OCI-LY7 (cell line): Measurements from ENCODE around the gene RRM2. TPM values are rescaled to one million over a fixed set of nuclear protein-coding genes. Genes with fewer than 3 reads are reported as not detected.

ENCODE experiments used
- BruUV-seq: library from RNA; stranded (reverse); fragments of 400-500 nt; replicated peaks from 2 replicates; lab custom pipeline; 2021; lab: Mats Ljungman, UMichigan
- CTCF ChIA-PET: fragments of 300-600 bp; sonication (Branson Sonifier 250); formaldehyde crosslinking; loops from one replicate; lab custom pipeline; 2022; ENCODE audit warnings: antibody characterized with exemption; ENCODE audit not compliant: unreplicated experiment; lab: Charles Lee
- POLR2A ChIA-PET: fragments of 300-600 bp; sonication (Branson Sonifier 250); formaldehyde crosslinking; loops from one replicate; lab custom pipeline; 2022; ENCODE audit warnings: antibody characterized with exemption; lab: Charles Lee
- DNase-seq: peaks from one replicate; pipeline ENCODE4 v3.0.0-alpha.2; 2015; ENCODE audit warnings: low spot score
- H2AFZ ChIP-seq: fragments of 200-600 bp; sonication (generic), shearing (Covaris generic); 2 replicates; pipeline ENCODE4 v1.6.1; 2014; ENCODE audit warnings: mild to moderate bottlenecking, antibody characterized with exemption, low read length, moderate library complexity
- H3K27ac ChIP-seq: fragments of 200-600 bp; sonication (generic); 2 replicates; pipeline ENCODE4 v1.5.1; 2014; ENCODE audit warnings: mixed run types, low read depth, mild to moderate bottlenecking, moderate library complexity, low read length, inconsistent platforms; ENCODE audit not compliant: poor library complexity, severe bottlenecking
- H3K36me3 ChIP-seq: fragments of 200-600 bp; sonication (generic); 2 replicates; pipeline ENCODE4 v1.6.1; 2014; ENCODE audit warnings: mild to moderate bottlenecking, antibody characterized with exemption, low read length, moderate library complexity, mixed read lengths; ENCODE audit not compliant: insufficient read depth
- H3K4me1 ChIP-seq: fragments of 200-600 bp; sonication (generic); 2 replicates; pipeline ENCODE4 v1.5.1; 2014; ENCODE audit warnings: mild to moderate bottlenecking, low read length; ENCODE audit not compliant: insufficient read depth, poor library complexity, severe bottlenecking
- H3K4me2 ChIP-seq: fragments of 200-600 bp; sonication (generic); 2 replicates; pipeline ENCODE4 v1.6.1; 2014; ENCODE audit warnings: mild to moderate bottlenecking, low read length
- H3K4me3 ChIP-seq: fragments of 200-600 bp; sonication (generic); 2 replicates; pipeline ENCODE4 v1.5.1; 2014; ENCODE audit warnings: mild to moderate bottlenecking, low read depth, low read length; ENCODE audit not compliant: poor library complexity, severe bottlenecking
- H3K79me2 ChIP-seq: fragments of 200-600 bp; sonication (generic); 2 replicates; pipeline ENCODE4 v1.6.1; 2016; ENCODE audit warnings: low read depth, mild to moderate bottlenecking, low read length, moderate library complexity, mixed read lengths; ENCODE audit not compliant: insufficient read depth
- H3K9me2 ChIP-seq: fragments of 200-600 bp; sonication (generic); 2 replicates; pipeline ENCODE4 v1.6.1; 2016; ENCODE audit warnings: mild to moderate bottlenecking, low read length, mixed read lengths; ENCODE audit not compliant: insufficient read depth
- H3K9me3 ChIP-seq: fragments of 200-600 bp; sonication (generic); 2 replicates; pipeline ENCODE4 v1.6.1; 2014; ENCODE audit warnings: mild to moderate bottlenecking, mixed run types, low read length, mixed read lengths
- H4K20me1 ChIP-seq: fragments of 200-600 bp; sonication (generic); 2 replicates; pipeline ENCODE4 v1.6.1; 2014; ENCODE audit warnings: mild to moderate bottlenecking, antibody characterized with exemption, low read length, moderate library complexity, mixed read lengths; ENCODE audit not compliant: insufficient read depth
- EZH2phosphoT487 ChIP-seq: fragments of 200-600 bp; sonication (generic); IDR thresholded peaks from 2 replicates; pipeline ENCODE4 v1.6.1; 2018; ENCODE audit warnings: low read depth, borderline replicate concordance, mild to moderate bottlenecking, mixed run types, antibody characterized with exemption, low read length, moderate library complexity, mixed read lengths
- intact Hi-C: fragments of 100-400 bp; cut with micrococcal nuclease; formaldehyde crosslinking; loops from one replicate; pipeline ENCODE4 v1.10.0; 2022; ENCODE audit not compliant: unreplicated experiment
- total RNA-seq, 2 experiments: library from RNA; depleted of rRNA in 1 of 2; stranded (reverse); fragments of >200 nt in 1 of 2; shearing (Covaris generic) in 1 of 2; gene quantifications; 2 replicates each; pipeline ENCODE4 v1.2.3, GENCODE V29; 2014 to 2022
- TF ChIP-seq, protein P1 (sequence below): fragments of 200-600 bp; sonication (generic); conservative IDR thresholded peaks from 2 replicates; pipeline ENCODE4 v1.5.1; 2014; ENCODE audit warnings: mild to moderate bottlenecking, antibody characterized with exemption, low read length, moderate library complexity, mixed read lengths

The RRM2 gene
- total RNA-seq, 2 experiments from 2014 or later, result 222 to 324 TPM

- H3K4me1 ChIP-seq, result peaks cover 49% of the 10 kb centered on the region
- H3K4me3 ChIP-seq, result no peak overlapping the region
- TF ChIP-seq EZH2phosphoT487, result no peak
- H3K27ac ChIP-seq, result no peak overlapping the region
- peaks cover 34% of the 10 kb centered on the region for H4K20me1 ChIP-seq
- H3K79me2 ChIP-seq, result peaks cover 48% of the 10 kb centered on the region
- no peaks in the 10 kb centered on the region for H3K9me2 ChIP-seq
- peak overlapping the region; percentile 43; the same call in 1 of the 2 replicates for H3K4me2 ChIP-seq
- CTCF ChIA-PET, result no interaction called here
- no peak overlapping the region for H2AFZ ChIP-seq
- intact Hi-C loops, result no loop called here
- POLR2A ChIA-PET, result no interaction called here
- BruUV-seq, result no TSS peak
- DNase-seq, result no peak
- H3K36me3 ChIP-seq, result peaks cover 98% of the 10 kb centered on the region
- no peaks in the 10 kb centered on the region for H3K9me3 ChIP-seq
These were observed 9.6 kb downstream of the RRM2 start for GRCh38 chr2:10132043-10132575.

DNA sequence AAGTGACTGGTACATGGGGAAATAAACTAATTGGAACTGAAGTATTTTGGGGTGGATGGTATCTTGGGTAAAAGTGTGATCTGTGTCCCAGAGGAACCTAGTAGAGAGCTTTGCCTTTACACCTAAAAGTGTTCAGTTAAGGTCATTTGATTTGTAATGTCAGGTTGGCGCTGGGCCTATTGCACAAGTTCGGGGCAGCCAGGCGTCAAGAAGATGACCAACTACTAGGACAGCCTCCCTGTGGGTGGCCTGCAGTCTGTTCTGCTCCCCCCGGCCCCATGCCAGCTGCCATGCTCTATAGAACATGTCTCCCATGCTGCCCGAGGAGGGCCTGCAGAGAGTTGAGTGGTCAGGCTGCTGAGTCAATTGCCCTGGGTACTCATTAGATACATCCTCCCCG is 10.1 kb downstream of the RRM2 start:
- intact Hi-C loops, result no loop called here
- no peak for TF ChIP-seq EZH2phosphoT487
- TF ChIP-seq, protein P1, sequence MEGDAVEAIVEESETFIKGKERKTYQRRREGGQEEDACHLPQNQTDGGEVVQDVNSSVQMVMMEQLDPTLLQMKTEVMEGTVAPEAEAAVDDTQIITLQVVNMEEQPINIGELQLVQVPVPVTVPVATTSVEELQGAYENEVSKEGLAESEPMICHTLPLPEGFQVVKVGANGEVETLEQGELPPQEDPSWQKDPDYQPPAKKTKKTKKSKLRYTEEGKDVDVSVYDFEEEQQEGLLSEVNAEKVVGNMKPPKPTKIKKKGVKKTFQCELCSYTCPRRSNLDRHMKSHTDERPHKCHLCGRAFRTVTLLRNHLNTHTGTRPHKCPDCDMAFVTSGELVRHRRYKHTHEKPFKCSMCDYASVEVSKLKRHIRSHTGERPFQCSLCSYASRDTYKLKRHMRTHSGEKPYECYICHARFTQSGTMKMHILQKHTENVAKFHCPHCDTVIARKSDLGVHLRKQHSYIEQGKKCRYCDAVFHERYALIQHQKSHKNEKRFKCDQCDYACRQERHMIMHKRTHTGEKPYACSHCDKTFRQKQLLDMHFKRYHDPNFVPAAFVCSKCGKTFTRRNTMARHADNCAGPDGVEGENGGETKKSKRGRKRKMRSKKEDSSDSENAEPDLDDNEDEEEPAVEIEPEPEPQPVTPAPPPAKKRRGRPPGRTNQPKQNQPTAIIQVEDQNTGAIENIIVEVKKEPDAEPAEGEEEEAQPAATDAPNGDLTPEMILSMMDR, result no peak
- no peaks in the 10 kb centered on the region for H3K9me2 ChIP-seq
- H3K27ac ChIP-seq, result no peak overlapping the region
- peaks cover 29% of the 10 kb centered on the region for H4K20me1 ChIP-seq
- DNase-seq, result no peak
- H3K79me2 ChIP-seq, result peaks cover 43% of the 10 kb centered on the region
- peaks cover 44% of the 10 kb centered on the region for H3K4me1 ChIP-seq
- no TSS peak for BruUV-seq
- H2AFZ ChIP-seq, result no peak overlapping the region
- POLR2A ChIA-PET, result interaction anchor here (1.3 kb wide), 1 partner anchor 8 kb away, joined by 3 read pairs; no protein-coding TSS in a partner anchor
- H3K4me3 ChIP-seq, result no peak overlapping the region
- CTCF ChIA-PET, result no interaction called here
- H3K36me3 ChIP-seq, result peaks cover 98% of the 10 kb centered on the region
- H3K4me2 ChIP-seq, result no peak overlapping the region
- H3K9me3 ChIP-seq, result no peaks in the 10 kb centered on the region

DNA sequence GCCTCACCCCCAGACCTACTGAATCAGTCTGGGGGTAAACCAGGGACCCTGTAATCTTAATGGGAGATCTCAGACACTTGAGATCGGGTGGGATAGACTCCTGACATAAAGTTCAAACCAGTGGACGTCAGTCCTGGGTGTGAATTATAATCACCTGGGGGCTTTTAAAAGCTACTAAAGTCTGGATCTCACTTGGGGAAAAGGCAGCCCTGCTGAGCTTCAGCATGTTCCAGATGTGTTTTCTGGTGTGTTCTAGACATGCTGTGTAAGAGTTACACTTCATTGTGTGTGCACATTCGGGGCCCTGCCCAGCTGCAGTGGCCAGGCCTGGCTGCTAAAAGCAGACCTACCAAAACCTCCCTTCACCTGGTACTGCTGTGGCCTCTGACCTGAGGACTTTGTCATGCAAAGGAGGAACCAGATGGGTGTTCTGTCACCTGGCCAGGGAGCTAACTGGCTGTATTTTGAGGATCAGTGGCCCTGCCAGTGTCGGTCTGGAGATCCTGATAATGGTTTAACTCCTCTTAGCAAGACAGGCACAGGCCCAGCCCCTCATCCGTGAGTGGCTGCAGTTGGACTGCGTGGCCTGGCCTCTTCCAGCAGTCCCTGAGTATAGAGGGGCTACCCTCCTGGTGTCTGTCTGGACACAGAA is 10.6 kb downstream of the RRM2 start:
- ChIA-PET CTCF (no interaction called here), POLR2A (interaction anchor here (0.6 to 1.3 kb wide), 3 partner anchors 9 to 1583 kb away, joined by 3 to 4 read pairs (median 3); no protein-coding TSS in a partner anchor)
- intact Hi-C loops, result no loop called here
- peaks cover 25% of the 10 kb centered on the region for H4K20me1 ChIP-seq
- DNase-seq, result no peak
- H3K4me2 ChIP-seq, result no peak overlapping the region
- H2AFZ ChIP-seq, result no peak overlapping the region
- BruUV-seq, result no TSS peak
- no peaks in the 10 kb centered on the region for H3K9me3 ChIP-seq
- TF ChIP-seq, protein P1, result no peak
- TF ChIP-seq EZH2phosphoT487, result no peak
- H3K4me1 ChIP-seq, result peaks cover 39% of the 10 kb centered on the region
- H3K27ac ChIP-seq, result no peak overlapping the region
- peaks cover 37% of the 10 kb centered on the region for H3K79me2 ChIP-seq
- H3K4me3 ChIP-seq, result no peak overlapping the region
- H3K36me3 ChIP-seq, result peaks cover 94% of the 10 kb centered on the region
- no peaks in the 10 kb centered on the region for H3K9me2 ChIP-seq
